IPS DF 6.9 (cell line): ENCODE results near the gene NME3.

Source experiments
- DNase-seq: peaks from one replicate; pipeline ENCODE4 v3.0.0-alpha.2; 2013; ENCODE audit warnings: low read depth, low spot score
- H3K27ac ChIP-seq: one replicate; pipeline ENCODE4 v1.5.1; 2013; ENCODE audit warnings: low read length, control low read depth
- H3K27me3 ChIP-seq: 2 replicates; pipeline ENCODE4 v1.6.1; 2013; ENCODE audit warnings: mild to moderate bottlenecking, low read length; ENCODE audit not compliant: control insufficient read depth, insufficient read depth
- H3K36me3 ChIP-seq: 2 replicates; pipeline ENCODE4 v1.6.1; 2013; ENCODE audit warnings: low read length; ENCODE audit not compliant: control insufficient read depth, insufficient read depth
- H3K4me1 ChIP-seq: 2 replicates; pipeline ENCODE4 v1.6.1; 2013; ENCODE audit warnings: low read length; ENCODE audit not compliant: control insufficient read depth, insufficient read depth
- H3K4me3 ChIP-seq: 2 replicates; pipeline ENCODE4 v1.5.1; 2013; ENCODE audit warnings: mild to moderate bottlenecking, low read length
- H3K9me3 ChIP-seq: 2 replicates; pipeline ENCODE4 v1.6.1; 2013; ENCODE audit warnings: low read length, inconsistent platforms; ENCODE audit not compliant: control insufficient read depth, insufficient read depth
- WGBS: extraction: QIAGEN DNeasy Blood & Tissue Kit; methylation state at CpG from one replicate; pipeline ENCODE4 v1.1.7; 2013; ENCODE audit warnings: mixed read lengths, missing lambda C conversion rate; ENCODE audit not compliant: insufficient read length, insufficient coverage; 5-methylcytosine and 5-hydroxymethylcytosine counted together

Gene NME3

GRCh38 chr16:1774448-1774780 is 3.1 kb upstream of the NME3 start:
- Histone ChIP-seq H3K36me3 (peaks cover 22% of the 10 kb centered on the region), H3K4me1 (peaks cover 2% of the 10 kb centered on the region), H3K27me3 (no peaks in the 10 kb centered on the region), H3K9me3 (no peaks in the 10 kb centered on the region), H3K4me3 (no peak overlapping the region), H3K27ac (no peak overlapping the region)
- WGBS: no CpG with 5 or more reads among the region's 7 CpGs
- no peak for DNase-seq

DNA sequence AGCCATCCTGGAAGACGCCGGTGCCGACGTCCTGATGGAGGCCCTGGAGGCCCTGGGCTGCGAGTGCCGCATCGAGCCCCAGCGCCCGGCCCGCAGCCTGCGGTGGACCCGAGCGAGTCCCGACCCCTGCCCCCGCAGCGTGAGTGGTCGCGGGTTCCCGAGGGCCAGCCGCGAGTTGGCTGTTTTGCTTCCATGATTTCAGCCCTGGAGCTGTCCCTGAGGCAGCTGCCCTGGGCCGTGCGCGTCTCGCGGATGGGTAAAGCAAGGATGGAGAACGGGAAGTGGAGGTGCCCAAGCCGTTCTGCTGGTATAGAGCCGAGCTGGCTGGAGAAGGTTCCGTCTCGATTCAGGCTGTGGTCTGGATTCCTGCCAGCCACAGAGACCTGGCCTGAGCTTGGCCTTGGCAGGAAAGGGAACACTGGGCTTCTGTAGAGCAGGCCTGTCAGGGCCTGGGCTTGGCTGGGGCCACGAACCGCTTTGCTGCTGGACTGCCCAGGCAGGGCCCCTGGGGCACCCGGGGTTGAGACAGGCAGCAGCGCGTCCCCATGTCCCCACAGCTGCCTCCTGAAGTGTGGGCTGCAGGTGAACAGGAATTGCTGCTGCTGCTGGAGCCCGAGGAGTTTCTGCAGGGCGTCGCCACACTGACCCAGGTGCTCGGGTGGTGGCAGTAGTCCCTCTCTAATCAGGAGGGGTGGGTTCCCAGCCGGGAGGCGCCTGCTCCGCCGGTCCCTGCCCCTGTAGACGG is 2.5 kb upstream of the NME3 start:
- Histone ChIP-seq H3K27me3 (no peaks in the 10 kb centered on the region), H3K9me3 (no peaks in the 10 kb centered on the region), H3K4me1 (peaks cover 2% of the 10 kb centered on the region), H3K27ac (no peak overlapping the region), H3K4me3 (peak overlapping the region; percentile 71), H3K36me3 (peaks cover 26% of the 10 kb centered on the region)
- no CpG with 5 or more reads among the region's 45 CpGs for WGBS
- DNase-seq: no peak

- H3K4me3 ChIP-seq: peak within 1 kb of the TSS; percentile 71
- peaks cover 29% of the 10 kb centered on the region for H3K36me3 ChIP-seq
- H3K4me1 ChIP-seq: peaks cover 2% of the 10 kb centered on the region
- no peak within 1 kb of the TSS for H3K27ac ChIP-seq
- no CpG with 5 or more reads among the region's 108 CpGs for WGBS
- H3K27me3 ChIP-seq: no peaks in the 10 kb centered on the region
- H3K9me3 ChIP-seq: no peaks in the 10 kb centered on the region
- no peak for DNase-seq
Measured at GRCh38 chr16:1772908-1773702, 1.8 kb upstream of the NME3 start, which contains the start of gene MRPS34. Gene MRPS34, minus strand, starts transcription at chr16:1773134. Its CDS starts 15 bp downstream, at chr16:1773119.

- DNase-seq: no peak
- Histone ChIP-seq H3K27ac (no peak within 1 kb of the TSS), H3K27me3 (no peaks in the 10 kb centered on the region), H3K4me3 (peak within 1 kb of the TSS; percentile 71), H3K9me3 (no peaks in the 10 kb centered on the region), H3K36me3 (peaks cover 29% of the 10 kb centered on the region), H3K4me1 (peaks cover 2% of the 10 kb centered on the region)
- no CpG with 5 or more reads among the region's 53 CpGs for WGBS
Measured at GRCh38 chr16:1772362-1772907, 1.1 kb upstream of the NME3 start, which contains the start of gene EME2. Gene EME2, plus strand, starts transcription at chr16:1772810. Its CDS starts 418 bp downstream, at chr16:1773228.

DNA sequence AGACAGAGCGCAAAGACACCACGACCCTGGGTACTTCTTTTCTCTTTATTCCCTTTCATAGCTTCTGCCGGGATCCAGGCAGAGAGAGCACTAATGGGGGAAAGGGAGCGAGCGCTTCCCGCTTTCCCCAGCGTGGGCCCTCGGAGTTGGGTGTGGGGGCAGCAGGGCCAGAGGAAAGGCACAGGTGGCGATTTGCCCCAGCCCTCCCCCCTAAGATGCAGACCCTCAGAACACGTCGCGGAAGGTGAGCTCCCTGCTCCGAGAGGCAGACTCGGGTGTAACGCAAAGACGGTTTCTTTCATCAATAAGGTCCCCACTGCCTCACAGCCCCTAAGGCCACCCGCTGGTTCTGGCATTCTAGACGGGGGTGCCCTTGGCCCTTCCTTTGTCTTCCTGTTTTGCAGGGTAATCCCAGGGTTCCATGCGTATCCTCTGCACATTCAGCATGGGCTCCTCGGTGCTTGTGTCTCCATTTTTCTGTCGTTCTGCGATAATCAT is 570 bp upstream of the NME3 start:
- H3K36me3 ChIP-seq: peaks cover 26% of the 10 kb centered on the region
- peaks cover 2% of the 10 kb centered on the region for H3K4me1 ChIP-seq
- peak overlapping the region; percentile 71 for H3K4me3 ChIP-seq
- no peaks in the 10 kb centered on the region for H3K27me3 ChIP-seq
- no CpG with 5 or more reads among the region's 22 CpGs for WGBS
- no peak for DNase-seq
- H3K9me3 ChIP-seq: no peaks in the 10 kb centered on the region
- no peak overlapping the region for H3K27ac ChIP-seq

GRCh38 chr16:1770328-1771187 is 785 bp downstream of the NME3 start:
- Histone ChIP-seq H3K27ac (no peak overlapping the region), H3K36me3 (peaks cover 27% of the 10 kb centered on the region), H3K4me3 (peak overlapping the region; percentile 71), H3K27me3 (no peaks in the 10 kb centered on the region), H3K9me3 (no peaks in the 10 kb centered on the region), H3K4me1 (peaks cover 2% of the 10 kb centered on the region)
- no peak for DNase-seq
- no CpG with 5 or more reads among the region's 81 CpGs for WGBS

- H3K36me3 ChIP-seq: peaks cover 24% of the 10 kb centered on the region
- H3K4me3 ChIP-seq: no peak overlapping the region
- WGBS: no CpG with 5 or more reads among the region's 27 CpGs
- DNase-seq: no peak
- no peaks in the 10 kb centered on the region for H3K9me3 ChIP-seq
- peaks cover 2% of the 10 kb centered on the region for H3K4me1 ChIP-seq
- no peaks in the 10 kb centered on the region for H3K27me3 ChIP-seq
- no peak overlapping the region for H3K27ac ChIP-seq
Measured at GRCh38 chr16:1769402-1770300, 1.7 kb downstream of the NME3 start.

- H3K27me3 ChIP-seq: no peaks in the 10 kb centered on the region
- no CpG with 5 or more reads among the region's 26 CpGs for WGBS
- no peak overlapping the region for H3K27ac ChIP-seq
- H3K9me3 ChIP-seq: no peaks in the 10 kb centered on the region
- no peak for DNase-seq
- H3K4me1 ChIP-seq: peaks cover 3% of the 10 kb centered on the region; the same call in 1 of the 2 replicates
- no peak overlapping the region for H3K4me3 ChIP-seq
- peaks cover 24% of the 10 kb centered on the region for H3K36me3 ChIP-seq
Measured at GRCh38 chr16:1768767-1769401, 2.5 kb downstream of the NME3 start.
